VCaP (cell line): Measurements from ENCODE around the gene PRKG1.

Experiments used
- H3K27ac ChIP-seq: fragments of 450-650 bp; 2 replicates; pipeline ENCODE4 v1.5.1; 2017
- TF ChIP-seq, protein P1 (sequence below): fragments of 450-650 bp; conservative IDR thresholded peaks from 2 replicates; pipeline ENCODE4 v1.5.1; 2017; ENCODE audit warnings: mild to moderate bottlenecking, moderate library complexity

The PRKG1 gene

DNA sequence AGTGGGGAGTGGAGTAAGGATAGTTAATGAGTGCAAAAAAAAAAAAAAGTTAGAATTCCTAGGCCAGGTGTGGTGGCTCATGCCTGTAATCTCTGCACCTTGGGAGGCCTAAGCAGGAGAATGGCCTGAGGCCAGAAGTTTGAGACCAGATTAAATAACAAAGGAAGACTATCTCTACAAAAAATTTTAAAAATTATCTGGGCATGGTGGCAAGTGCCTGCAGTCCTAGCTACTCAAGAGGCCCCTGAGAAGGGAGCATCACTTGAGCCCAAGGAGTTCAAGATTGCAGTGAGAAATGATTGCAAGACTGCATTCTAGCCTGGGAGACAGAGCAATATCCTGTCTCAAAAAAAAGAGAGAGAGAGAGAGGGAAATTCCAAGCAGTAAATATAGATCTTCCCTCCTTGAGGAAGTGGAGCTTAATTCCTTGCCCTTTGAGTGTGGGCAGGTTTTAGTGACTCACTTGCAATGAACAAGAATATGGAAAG lies 644.6 kb downstream of the PRKG1 start:
- TF ChIP-seq, protein P1, sequence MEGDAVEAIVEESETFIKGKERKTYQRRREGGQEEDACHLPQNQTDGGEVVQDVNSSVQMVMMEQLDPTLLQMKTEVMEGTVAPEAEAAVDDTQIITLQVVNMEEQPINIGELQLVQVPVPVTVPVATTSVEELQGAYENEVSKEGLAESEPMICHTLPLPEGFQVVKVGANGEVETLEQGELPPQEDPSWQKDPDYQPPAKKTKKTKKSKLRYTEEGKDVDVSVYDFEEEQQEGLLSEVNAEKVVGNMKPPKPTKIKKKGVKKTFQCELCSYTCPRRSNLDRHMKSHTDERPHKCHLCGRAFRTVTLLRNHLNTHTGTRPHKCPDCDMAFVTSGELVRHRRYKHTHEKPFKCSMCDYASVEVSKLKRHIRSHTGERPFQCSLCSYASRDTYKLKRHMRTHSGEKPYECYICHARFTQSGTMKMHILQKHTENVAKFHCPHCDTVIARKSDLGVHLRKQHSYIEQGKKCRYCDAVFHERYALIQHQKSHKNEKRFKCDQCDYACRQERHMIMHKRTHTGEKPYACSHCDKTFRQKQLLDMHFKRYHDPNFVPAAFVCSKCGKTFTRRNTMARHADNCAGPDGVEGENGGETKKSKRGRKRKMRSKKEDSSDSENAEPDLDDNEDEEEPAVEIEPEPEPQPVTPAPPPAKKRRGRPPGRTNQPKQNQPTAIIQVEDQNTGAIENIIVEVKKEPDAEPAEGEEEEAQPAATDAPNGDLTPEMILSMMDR: no peak
- H3K27ac ChIP-seq: no peak overlapping the region

GRCh38 chr10:51724038-51724437 lies 649.8 kb downstream of the PRKG1 start:
- TF ChIP-seq, protein P1: no peak
- no peak overlapping the region for H3K27ac ChIP-seq

GRCh38 chr10:51729822-51730555 lies 655.7 kb downstream of the PRKG1 start:
- H3K27ac ChIP-seq: no peak overlapping the region
- TF ChIP-seq, protein P1: no peak

DNA sequence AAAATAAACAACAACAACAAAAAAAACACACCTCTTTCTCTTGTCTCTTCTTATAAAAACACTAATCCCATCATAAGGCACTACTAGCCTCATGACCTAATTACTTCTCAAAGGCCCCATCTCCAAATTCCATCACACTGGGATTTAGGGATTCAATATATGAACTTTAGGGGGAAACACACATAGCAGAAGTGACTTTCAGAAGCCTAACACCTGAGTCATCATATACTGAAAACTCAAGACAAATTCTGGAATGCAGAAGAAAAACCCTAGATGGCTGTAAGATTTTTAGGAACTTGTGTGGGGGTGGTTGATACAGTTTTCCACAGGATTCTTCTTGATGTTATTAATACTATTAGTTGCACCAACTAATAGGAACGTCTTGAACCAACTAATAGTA lies 658.8 kb downstream of the PRKG1 start:
- no peak overlapping the region for H3K27ac ChIP-seq
- TF ChIP-seq, protein P1: no peak

DNA sequence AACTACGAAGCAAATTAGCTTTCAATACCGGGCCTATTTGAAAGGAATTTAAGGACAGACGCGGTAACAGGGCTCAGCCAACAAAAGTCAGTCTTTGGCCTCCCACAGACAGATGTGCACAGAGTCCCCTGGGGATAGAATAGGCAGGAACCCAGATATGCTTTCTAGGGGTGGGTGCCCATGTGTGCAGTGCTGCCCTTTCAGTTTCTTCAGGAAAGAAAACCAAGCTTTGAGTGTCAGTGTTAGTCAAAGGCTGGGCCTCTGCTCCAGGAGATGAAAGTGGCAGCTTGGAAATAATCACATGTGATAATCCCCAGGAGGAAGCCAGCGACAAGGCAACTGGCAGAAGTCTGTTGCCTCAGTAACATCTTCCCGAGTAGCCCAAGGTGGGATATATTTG lies 668.9 kb downstream of the PRKG1 start:
- TF ChIP-seq, protein P1: no peak
- H3K27ac ChIP-seq: no peak overlapping the region

GRCh38 chr10:51744235-51745000 lies 670.1 kb downstream of the PRKG1 start:
- TF ChIP-seq, protein P1: no peak
- H3K27ac ChIP-seq: no peak overlapping the region

- TF ChIP-seq, protein P1: no peak
These were observed 671.1 kb downstream of the PRKG1 start for GRCh38 chr10:51745397-51745796.

More at GRCh38 chr10:51745397-51745796, 671.1 kb downstream of the PRKG1 start:
- H3K27ac ChIP-seq: no peak overlapping the region
